Caco-2 (cell line): ENCODE data around the gene CATSPERZ. TPM values are rescaled to one million over a fixed set of nuclear protein-coding genes. Genes with fewer than 3 reads are reported as not detected.

ENCODE experiments used
- BruUV-seq: library from RNA; stranded (reverse); fragments of 400-500 nt; replicated peaks from 2 replicates; lab custom pipeline; 2021; lab: Mats Ljungman, UMichigan
- CTCF ChIA-PET: fragments of 300-600 bp; sonication (Branson Sonifier 250); formaldehyde crosslinking; loops from one replicate; lab custom pipeline; 2022; ENCODE audit warnings: antibody characterized with exemption; lab: Charles Lee
- POLR2A ChIA-PET: fragments of 300-600 bp; sonication (Branson Sonifier 250); formaldehyde crosslinking; loops from one replicate; lab custom pipeline; 2022; ENCODE audit warnings: antibody characterized with exemption; lab: Charles Lee
- DNase-seq, 2 experiments: peaks; one replicate each; pipeline versions ENCODE4 v3.0.0 to v3.0.0-alpha.2; 2020 to 2022
- H3K27me3 ChIP-seq: replicated peaks from 2 replicates; pipeline ENCODE4 v1.6.0; 2011; ENCODE audit warnings: low read length; ENCODE audit not compliant: control insufficient read depth, insufficient read depth
- H3K36me3 ChIP-seq: 2 replicates; pipeline ENCODE4 v1.5.1; 2011; ENCODE audit warnings: low read length; ENCODE audit not compliant: control insufficient read depth, insufficient read depth
- H3K4me1 ChIP-seq: fragments of 250-450 bp; sonication (Bioruptor Pico); 2 replicates; pipeline ENCODE4 v1.5.1; 2020; ENCODE audit warnings: mild to moderate bottlenecking
- H3K4me3 ChIP-seq: 2 replicates; pipeline ENCODE4 v1.5.1; 2011; ENCODE audit warnings: low read depth, mild to moderate bottlenecking, control low read depth, low read length
- H3K9me3 ChIP-seq: fragments of 250-450 bp; sonication (Bioruptor Pico); 2 replicates; pipeline ENCODE4 v1.5.1; 2020; ENCODE audit warnings: mild to moderate bottlenecking, moderate library complexity
- H3K27ac Mint-ChIP-seq: one replicate; pipeline ENCODE4 v1.8.0; 2022; ENCODE audit warnings: mixed read lengths; ENCODE audit not compliant: unreplicated experiment
- H3K27me3 Mint-ChIP-seq: one replicate; pipeline ENCODE4 v1.8.0; 2022; ENCODE audit warnings: mixed read lengths; ENCODE audit not compliant: insufficient read depth, unreplicated experiment
- H3K36me3 Mint-ChIP-seq: one replicate; pipeline ENCODE4 v1.8.0; 2022; ENCODE audit warnings: mild to moderate bottlenecking, mixed read lengths; ENCODE audit not compliant: insufficient read depth, unreplicated experiment
- H3K4me1 Mint-ChIP-seq: one replicate; pipeline ENCODE4 v1.8.0; 2022; ENCODE audit warnings: low read depth, mixed read lengths; ENCODE audit not compliant: unreplicated experiment
- H3K4me3 Mint-ChIP-seq: one replicate; pipeline ENCODE4 v1.8.0; 2022; ENCODE audit warnings: mild to moderate bottlenecking, moderate library complexity, mixed read lengths; ENCODE audit not compliant: unreplicated experiment
- H3K9me3 Mint-ChIP-seq: one replicate; pipeline ENCODE4 v1.8.0; 2022; ENCODE audit warnings: mixed read lengths; ENCODE audit not compliant: unreplicated experiment
- CTCF ChIP-seq, 2 experiments: fragments of 200-600 bp in 1 of 2; IDR thresholded peaks; 1 replicate in 1 of 2; 2 replicates in 1 of 2; pipeline versions ENCODE4 v1.5.1 to v1.8.0; 2011 to 2022; ENCODE audit warnings: antibody characterized with exemption in 1 of 2, control low read depth in 1 of 2, inconsistent platforms in 1 of 2, low read depth in 1 of 2, low read length in 1 of 2, mild to moderate bottlenecking in 1 of 2, moderate library complexity in 1 of 2; ENCODE audit not compliant: insufficient read depth in 1 of 2, severe bottlenecking in 1 of 2, unreplicated experiment in 1 of 2
- intact Hi-C: fragments of 100-400 bp; cut with micrococcal nuclease; formaldehyde crosslinking; loops from one replicate; pipeline ENCODE4 v1.10.0; 2022; ENCODE audit not compliant: unreplicated experiment
- total RNA-seq: library from RNA; stranded (reverse); gene quantifications from 2 replicates; pipeline ENCODE4 v1.2.3, GENCODE V29; 2022

The CATSPERZ gene
- total RNA-seq, 1 experiment from 2014 or later = 12.8 TPM

GRCh38 chr11:64342869-64343745 is 42.9 kb downstream of the CATSPERZ start:
- CTCF ChIA-PET = interaction anchor here (0.8 to 4.1 kb wide), 3 partner anchors 12 to 42 kb away, joined by 3 to 16 read pairs (median 12); partner anchors contain the start of genes PRDX5 and TRMT112
- BruUV-seq = no TSS peak

GRCh38 chr11:64343767-64344559 is 43.8 kb downstream of the CATSPERZ start:
- ChIA-PET CTCF (interaction anchor here (0.8 to 4.1 kb wide), 3 partner anchors 11 to 43 kb away, joined by 3 to 16 read pairs (median 15); partner anchors contain the start of genes PRDX5 and TRMT112), POLR2A (no interaction called here)
- Mint-ChIP-seq H3K9me3 (no peaks in the 10 kb centered on the region), H3K36me3 (no peaks in the 10 kb centered on the region), H3K27ac (peak overlapping the region; percentile 13), H3K4me3 (no peak overlapping the region), H3K27me3 (no peaks in the 10 kb centered on the region), H3K4me1 (peaks cover 6% of the 10 kb centered on the region)
- peak; percentile 43 to 57 for TF ChIP-seq CTCF (IDR thresholded peaks at IDR 0.05; ENCODE audit: insufficient read depth in 1 of 2, low read depth in 1 of 2, low read length in 1 of 2, severe bottlenecking in 1 of 2, unreplicated experiment in 1 of 2)
- Histone ChIP-seq H3K4me3 (no peak overlapping the region), H3K9me3 (no peaks in the 10 kb centered on the region), H3K27me3 (no peaks in the 10 kb centered on the region), H3K4me1 (no peaks in the 10 kb centered on the region), H3K36me3 (no peaks in the 10 kb centered on the region)
- intact Hi-C loops = no loop called here
- peak in 1 of 2 experiments; percentile 68 for DNase-seq
- no TSS peak for BruUV-seq

More at GRCh38 chr11:64342869-64343745, 42.9 kb downstream of the CATSPERZ start:
- no peak overlapping the region for H3K4me3 Mint-ChIP-seq
- Histone ChIP-seq H3K27me3 (no peaks in the 10 kb centered on the region), H3K36me3 (no peaks in the 10 kb centered on the region), H3K4me1 (no peaks in the 10 kb centered on the region), H3K4me3 (no peak overlapping the region), H3K9me3 (no peaks in the 10 kb centered on the region)
- H3K27ac Mint-ChIP-seq = no peak overlapping the region
- no peaks in the 10 kb centered on the region for H3K9me3 Mint-ChIP-seq
- no peak for DNase-seq
- peaks cover 6% of the 10 kb centered on the region for H3K4me1 Mint-ChIP-seq
- POLR2A ChIA-PET = no interaction called here
- TF ChIP-seq CTCF (IDR thresholded peaks at IDR 0.05; ENCODE audit: insufficient read depth in 1 of 2, low read depth in 1 of 2, low read length in 1 of 2, severe bottlenecking in 1 of 2, unreplicated experiment in 1 of 2) = no peak
- no peaks in the 10 kb centered on the region for H3K27me3 Mint-ChIP-seq
- intact Hi-C loops = no loop called here
- H3K36me3 Mint-ChIP-seq = no peaks in the 10 kb centered on the region

GRCh38 chr11:64344787-64345186 is 44.6 kb downstream of the CATSPERZ start:
- H3K36me3 ChIP-seq = no peaks in the 10 kb centered on the region
- no peak for DNase-seq
- POLR2A ChIA-PET = no interaction called here
- no TSS peak for BruUV-seq
- Mint-ChIP-seq H3K36me3 (no peaks in the 10 kb centered on the region), H3K9me3 (no peaks in the 10 kb centered on the region), H3K4me1 (peaks cover 6% of the 10 kb centered on the region), H3K27me3 (no peaks in the 10 kb centered on the region), H3K27ac (peak overlapping the region; percentile 13), H3K4me3 (no peak overlapping the region)
- no peak for TF ChIP-seq CTCF (IDR thresholded peaks at IDR 0.05; ENCODE audit: insufficient read depth in 1 of 2, low read depth in 1 of 2, low read length in 1 of 2, severe bottlenecking in 1 of 2, unreplicated experiment in 1 of 2)
- H3K27me3 ChIP-seq = no peaks in the 10 kb centered on the region
- CTCF ChIA-PET = interaction anchor here (1.8 to 4.1 kb wide), 2 partner anchors 10 to 27 kb away, joined by 15 to 16 read pairs; partner anchors contain the start of genes PRDX5 and TRMT112
- H3K4me3 ChIP-seq = no peak overlapping the region
- no peaks in the 10 kb centered on the region for H3K4me1 ChIP-seq
- intact Hi-C loops = no loop called here
- H3K9me3 ChIP-seq = no peaks in the 10 kb centered on the region
